HG02973 (cell line): ENCODE results near the gene TRMO.
A peak's percentile ranks its signal among the peaks of the same experiment; 100 is the strongest.
"Not testable (repeated sequence)": the region's sequence is repeated elsewhere in the genome, so short reads cannot be mapped to it uniquely, and the experiment has no call there.

Source experiments
- ATAC-seq: cut with Tn5 transposase; IDR thresholded peaks from one replicate; pipeline ENCODE4 v1.9.1; 2021; ENCODE audit warnings: moderate library complexity; ENCODE audit not compliant: unreplicated experiment

Gene TRMO, protein sequence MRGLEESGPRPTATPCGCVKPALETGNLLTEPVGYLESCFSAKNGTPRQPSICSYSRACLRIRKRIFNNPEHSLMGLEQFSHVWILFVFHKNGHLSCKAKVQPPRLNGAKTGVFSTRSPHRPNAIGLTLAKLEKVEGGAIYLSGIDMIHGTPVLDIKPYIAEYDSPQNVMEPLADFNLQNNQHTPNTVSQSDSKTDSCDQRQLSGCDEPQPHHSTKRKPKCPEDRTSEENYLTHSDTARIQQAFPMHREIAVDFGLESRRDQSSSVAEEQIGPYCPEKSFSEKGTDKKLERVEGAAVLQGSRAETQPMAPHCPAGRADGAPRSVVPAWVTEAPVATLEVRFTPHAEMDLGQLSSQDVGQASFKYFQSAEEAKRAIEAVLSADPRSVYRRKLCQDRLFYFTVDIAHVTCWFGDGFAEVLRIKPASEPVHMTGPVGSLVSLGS

DNA sequence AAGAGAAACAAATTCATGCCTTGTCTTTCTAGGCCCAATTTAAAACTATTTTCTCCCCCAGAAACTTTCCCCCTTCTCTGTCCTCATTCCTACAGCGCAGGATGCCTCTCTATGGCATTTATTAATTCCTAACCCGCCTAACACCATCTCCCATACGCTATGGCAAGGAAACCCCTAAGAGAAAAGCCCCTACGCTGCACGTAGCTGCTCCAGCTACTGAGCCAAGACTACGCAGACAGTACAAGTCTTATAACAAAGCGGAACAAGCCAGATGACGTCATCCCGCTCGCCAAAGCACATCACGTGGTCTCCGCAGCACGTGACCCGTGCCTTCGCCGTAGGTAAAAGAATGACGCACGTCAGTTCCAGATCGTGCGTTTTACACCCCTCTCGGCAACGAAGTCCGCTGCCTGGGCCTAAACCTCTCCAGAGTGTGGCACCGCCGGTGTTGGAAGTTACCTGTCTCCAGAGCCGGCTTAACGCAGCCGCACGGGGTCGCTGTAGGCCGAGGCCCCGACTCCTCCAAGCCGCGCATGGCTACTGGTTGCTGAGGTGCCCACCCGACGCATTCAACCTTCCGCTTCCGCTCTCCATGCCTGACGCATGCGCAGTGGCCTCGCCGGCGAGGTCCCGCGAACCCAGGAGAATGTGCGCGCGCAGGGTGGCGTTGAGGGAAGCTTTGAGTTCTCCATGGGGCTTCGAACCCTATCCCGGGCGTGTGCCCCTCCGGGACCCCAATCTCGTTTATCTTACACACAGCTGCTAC is at the start of gene TRMO:
TSS of gene TRMO (minus strand) at position 542 of the 766 bp plus-strand sequence. CDS start at position 535, 7 bp downstream.
- peak; percentile 83 for ATAC-seq

DNA sequence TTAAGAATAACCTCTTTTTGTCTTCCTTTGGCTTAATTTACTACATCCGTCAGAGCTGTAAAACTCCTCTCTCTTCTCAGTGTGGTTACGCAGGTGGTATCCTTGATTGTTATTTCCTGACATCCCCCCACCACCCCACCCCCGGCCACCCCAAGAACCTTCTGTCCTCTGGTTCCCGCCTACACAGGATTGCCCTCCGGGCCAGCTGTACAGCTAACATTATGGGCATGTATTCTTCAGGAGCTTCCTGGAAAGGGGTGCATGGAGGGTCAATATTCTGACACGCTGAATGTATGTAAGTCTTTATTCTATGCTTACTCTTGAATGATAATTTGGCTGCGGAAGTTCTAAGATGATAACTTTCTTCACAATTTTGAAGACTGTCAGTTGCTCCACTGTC is 47.9 kb upstream of the TRMO start:
- no peak for ATAC-seq

DNA sequence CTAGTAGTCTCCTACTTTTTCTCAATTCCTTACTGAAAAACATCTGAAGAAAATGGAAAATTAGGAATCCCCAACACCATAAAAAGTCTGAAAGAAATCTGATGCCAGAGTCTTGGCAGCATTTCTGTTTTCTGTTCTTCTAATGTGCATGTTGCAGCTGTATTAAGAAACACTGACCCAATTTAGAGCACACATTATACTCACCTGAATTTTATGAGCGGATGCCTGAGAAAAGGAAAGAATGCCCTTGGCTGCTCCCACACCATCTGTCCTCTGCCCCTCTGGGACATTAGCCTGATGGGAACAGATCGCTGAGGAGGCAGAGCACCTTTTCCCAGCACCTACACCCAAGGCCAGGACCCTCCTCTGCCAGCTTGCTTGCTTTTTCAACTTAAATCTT is 46.7 kb upstream of the TRMO start:
- no peak for ATAC-seq

DNA sequence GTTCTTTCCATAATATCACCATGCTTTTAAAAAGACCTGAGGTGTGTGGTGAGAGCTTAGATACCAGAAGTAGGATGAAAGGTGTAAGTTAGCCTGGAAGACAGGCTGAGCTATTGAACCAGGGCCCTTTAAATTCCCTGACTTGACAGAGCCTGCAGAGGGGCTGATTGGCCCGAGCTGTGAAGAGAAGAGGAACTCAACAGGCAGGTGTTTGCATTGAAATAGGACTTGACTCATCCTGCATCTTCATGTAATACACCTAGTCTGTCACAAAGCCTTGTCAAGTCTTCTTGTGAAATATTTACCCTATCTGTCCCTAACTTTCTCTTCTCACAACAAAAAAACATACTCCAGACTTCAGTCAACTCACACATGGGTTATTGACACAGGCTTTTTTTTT is 44.2 kb upstream of the TRMO start:
- no peak for ATAC-seq

DNA sequence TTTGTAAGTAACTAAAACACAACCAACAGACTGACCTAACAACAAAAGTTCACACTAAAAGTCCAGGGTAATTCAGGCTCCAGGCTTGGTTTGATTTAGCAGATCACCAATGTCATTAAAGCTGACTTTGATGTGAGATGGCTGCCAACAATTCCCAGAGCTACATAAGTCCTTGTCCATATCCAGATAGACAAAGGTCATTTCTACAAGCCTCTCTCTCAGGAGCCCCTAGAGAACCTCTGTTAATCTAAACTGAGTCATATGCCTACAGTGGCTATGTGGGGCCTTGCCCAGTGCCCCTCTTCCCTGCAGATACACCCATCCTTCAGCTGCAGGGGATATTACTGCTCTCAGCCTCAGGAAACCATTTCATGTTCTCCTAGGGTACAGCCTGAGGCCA is 42.6 kb upstream of the TRMO start:
- ATAC-seq = no peak

DNA sequence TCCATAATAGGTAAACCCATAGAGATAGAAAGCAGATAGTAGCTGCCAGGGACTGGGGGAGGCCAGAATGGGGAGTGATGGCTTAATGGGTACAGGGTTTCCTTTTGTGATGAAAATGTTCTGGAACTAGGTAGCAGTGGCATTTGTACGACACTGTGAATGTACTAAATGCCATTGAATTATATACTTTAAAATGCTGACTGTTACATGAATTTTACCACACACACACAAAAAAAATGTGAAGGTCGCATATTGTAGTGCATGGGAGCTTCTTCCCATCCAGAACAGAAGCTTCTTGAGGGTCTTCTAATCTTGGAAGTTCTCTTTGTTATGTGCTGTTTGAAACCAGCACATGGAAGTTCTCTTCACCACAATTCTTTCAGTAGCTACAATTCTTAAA is 40.9 kb upstream of the TRMO start:
- no peak for ATAC-seq

DNA sequence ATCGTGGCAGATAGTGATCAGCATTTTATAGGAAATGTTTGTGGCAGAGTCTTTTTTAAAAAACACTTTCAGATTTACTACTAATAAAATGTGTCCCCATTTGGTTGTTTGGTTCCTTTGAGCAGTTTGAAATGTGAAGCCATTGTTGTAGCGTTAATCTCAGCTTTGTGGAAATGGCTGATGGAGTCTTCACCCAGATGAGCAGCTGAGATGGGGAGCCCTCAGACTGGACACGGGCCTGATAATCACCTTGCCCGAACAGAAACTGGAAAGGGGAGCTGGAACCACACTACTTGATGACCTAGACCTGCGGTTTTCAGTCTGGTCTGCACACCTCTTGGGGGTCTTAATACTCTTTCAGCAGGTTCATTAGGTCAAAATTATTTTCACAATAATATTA is 40.3 kb upstream of the TRMO start:
- no peak for ATAC-seq

DNA sequence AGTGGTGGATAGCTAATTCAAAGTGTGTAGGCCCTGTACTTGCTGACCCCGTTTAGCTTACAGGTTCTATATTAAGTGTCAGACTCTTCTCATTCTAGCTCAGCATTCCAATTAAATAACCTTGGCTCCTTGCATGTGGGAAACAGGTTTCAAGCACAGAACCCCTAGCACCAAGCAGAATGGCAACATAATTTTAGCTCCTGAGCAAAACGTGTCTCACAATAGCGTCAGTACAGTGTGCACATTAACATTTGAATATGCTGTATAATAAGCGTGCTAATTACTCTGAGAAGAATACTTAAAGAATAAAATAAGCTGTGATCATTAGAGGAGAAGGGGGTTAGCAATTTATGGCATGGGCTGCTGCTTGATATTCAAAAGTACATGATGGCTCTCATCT is 39.8 kb upstream of the TRMO start:
- ATAC-seq = no peak

DNA sequence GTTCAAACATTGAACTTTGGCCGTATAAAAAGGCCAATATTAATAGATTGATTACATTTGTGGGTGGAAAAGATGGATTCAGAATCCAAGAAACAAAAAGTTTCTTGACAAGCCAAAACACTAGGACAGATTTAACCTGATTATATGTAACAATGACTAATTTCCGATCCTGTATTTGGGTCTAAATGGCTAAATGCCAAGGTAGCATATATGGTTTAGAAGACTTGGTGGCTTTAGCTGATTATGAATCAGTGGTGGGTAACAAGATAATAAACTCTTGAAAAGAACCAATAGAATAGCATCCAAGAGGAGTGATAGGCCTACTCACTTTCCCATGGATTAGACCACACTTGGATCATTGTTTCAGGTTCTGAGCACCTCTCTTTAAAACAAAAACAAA is 39.1 kb upstream of the TRMO start:
- no peak for ATAC-seq

DNA sequence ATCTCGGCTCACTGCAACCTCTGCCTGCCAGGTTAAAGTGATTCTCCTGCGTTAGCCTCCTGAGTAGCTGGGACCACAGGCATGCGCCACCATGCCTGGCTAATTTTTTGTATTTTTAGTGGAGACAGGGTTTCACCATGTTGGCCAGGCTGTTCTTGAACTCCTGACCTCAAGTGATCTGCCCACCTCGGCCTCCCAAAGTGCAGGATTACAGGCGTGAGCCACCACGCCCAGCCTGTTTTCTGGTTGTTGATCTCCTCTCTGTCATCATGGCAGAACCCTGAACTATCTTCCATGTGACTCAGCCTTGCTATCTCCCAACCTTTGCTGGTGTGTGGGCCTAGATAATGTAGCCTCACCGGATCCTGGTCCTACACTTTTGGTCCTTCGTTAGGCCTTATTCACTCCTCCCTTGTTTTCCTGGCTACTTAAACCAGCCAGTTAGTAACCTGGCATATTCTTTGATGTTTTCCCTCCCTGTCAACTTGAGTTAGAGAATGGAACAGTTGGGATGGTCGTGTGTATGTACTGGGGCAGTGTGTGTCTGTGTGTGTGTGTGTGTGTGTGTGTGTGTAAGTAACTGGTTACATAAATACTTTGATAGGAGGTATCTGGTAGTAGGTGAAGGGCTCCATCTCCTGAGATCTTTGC is 38.5 kb upstream of the TRMO start:
- ATAC-seq = not testable (repeated sequence)

DNA sequence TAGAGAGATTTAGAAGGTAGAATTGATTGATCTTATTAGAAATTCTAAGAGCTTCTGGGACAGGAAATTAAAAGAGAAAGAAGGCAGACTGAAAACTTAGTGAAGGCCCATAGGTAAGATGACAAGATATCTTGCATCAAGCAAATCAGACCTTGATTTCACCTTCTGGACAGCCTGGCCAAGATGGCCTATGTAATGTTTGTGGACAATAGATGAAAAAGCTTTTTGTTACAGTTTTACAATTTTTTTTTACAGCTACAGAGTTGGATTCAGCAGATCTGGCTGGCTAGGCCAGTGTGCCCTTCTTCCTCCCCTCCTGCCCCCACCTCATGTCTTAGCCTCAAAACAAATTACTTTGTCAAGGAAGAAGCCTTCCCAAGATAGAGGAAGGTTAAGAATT is 37.3 kb upstream of the TRMO start:
- ATAC-seq = no peak

DNA sequence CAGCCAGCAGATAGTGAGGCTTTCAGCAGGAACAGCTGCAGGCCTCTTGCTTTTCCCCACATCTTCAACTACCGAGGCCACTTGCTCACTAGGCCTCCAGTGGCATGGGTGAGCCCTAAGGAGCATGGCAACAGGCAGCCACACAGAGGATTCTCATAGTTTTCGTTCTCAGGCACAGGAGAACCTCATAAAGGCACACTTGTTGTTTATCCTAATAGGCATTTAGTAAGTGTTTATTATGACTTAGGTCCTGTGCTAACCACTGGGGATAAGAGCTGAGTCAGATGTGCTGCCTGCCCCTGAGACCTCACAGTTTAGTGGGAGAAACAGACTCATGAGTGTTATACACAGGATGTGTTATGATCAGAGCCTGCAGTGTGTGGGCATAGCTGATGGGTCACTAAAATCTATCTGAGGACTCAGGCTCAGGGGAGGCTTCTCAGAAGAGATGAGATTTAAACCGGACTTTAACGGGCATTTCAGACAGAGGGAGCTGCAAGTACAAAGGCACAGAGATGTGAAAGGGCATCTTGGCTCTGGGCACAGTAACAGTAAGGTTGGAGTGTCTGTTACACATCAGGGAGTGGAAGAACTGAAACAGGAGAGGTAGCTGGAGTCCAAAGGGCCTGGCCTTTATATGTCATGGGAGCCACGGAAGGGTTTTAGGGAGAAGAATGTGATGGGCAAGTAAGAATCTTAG is 36.7 kb upstream of the TRMO start:
- ATAC-seq = no peak

DNA sequence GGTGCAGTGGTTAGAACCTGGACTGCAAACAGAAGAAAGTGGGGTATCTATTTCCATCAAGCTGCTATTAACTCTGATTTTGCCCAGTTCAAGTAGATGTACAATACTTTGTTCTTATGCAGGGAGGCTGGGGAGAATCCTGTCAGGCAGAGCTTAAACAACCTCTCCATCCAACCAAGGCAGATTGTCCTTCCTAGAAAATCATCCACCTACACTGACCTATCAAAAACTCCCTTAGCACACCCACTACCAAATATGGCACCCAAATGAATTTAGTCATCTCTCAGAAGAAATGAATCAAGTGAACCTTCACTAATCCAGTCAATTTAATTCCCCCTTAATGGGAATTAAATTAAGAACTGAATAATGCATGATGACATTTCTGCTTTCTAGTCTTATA is 34.0 kb upstream of the TRMO start:
- ATAC-seq = no peak

DNA sequence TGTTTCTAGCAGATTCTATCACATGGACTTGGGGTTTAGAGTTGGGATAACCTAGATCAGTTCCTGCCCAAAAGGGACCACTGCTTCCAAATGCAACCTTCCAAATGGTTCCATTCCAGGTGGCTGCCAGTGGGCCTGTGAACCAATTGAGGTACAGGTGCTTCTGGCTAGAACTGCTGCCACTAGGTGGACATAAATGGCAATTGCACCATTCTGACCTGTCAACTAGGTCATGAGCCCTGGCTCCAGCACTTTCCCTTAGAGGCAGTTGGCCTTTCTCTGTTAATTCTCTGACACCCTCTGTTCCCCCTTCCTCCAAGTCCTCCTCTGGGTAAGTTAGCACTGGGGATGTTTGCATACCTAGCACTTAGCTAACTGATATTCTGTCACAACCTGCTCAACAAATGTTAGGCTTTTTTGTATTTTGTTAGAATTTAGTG is 32.3 kb upstream of the TRMO start:
- ATAC-seq = peak; percentile 80

DNA sequence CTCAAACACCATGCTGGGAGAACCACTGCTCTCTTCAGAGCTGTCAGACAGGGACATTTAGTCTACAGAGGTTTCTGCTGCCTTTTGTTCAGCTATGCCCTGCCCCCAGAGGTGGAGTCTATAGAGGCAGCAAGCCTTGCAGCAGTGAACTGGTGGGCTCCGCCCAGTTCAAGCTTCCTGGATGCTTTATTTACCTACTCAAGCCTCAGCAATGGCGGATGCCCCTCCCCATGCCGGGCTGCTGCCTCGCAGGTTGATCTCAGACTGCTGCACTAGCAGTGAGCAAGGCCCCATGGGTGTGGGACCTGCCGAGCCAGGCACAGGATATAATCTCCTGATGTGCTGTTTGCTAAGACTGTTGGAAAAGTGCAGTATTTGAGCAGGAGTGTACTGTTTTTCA is 28.6 kb upstream of the TRMO start:
- not testable (repeated sequence) for ATAC-seq

DNA sequence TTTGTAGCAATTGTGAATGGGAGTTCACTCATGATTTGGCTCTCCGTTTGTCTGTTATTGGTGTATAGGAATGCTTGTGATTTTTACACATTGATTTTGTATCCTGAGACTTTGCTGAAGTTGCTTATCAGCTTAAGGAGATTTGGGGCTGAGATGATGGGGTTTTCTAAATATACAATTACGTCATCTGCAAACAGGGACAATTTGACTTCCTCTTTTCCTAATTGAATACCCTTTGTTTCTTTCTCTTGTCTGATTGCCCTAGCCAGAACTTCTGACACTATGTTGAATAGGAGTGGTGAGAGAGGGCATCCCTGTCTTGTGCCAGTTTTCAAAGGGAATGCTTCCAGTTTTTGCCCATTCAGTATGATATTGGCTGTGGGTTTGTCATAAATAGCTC is 24.8 kb upstream of the TRMO start:
- not testable (repeated sequence) for ATAC-seq

DNA sequence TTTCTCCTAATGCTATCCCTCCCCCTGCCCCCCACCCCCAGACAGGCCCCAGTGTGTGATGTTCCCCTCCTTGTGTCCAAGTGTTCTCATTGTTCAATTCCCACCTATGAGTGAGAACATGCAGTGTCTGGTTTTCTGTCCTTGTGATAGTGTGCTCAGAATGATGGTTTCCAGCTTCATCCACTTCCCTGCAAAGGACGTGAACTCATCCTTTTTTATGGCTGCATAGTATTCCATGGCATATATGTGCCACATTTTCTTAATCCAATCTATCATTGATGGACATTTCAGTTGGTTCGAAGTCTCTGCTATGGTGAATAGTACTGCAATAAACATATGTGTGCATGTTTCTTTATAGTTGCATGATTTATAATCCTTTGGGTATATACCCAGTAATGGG is 23.2 kb upstream of the TRMO start:
- ATAC-seq = not testable (repeated sequence)

DNA sequence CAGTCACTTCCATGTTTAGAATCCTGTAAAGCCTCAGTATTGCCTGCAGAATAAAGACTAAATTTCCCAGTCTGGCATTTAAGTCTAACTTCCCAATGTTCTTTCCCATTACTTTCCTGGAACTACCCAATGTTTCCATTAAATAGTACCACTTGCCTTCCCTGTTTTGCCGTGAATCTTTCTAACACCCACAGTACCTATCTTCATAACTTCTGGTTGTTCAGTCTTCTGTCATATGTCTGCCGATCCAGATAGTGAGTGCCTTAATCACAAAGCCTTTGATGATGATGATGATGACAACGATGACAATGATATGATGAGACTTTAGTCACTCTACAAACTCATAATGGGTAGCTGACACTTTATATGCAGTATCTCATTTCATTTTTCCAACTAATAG is 22.3 kb upstream of the TRMO start:
- ATAC-seq = no peak

DNA sequence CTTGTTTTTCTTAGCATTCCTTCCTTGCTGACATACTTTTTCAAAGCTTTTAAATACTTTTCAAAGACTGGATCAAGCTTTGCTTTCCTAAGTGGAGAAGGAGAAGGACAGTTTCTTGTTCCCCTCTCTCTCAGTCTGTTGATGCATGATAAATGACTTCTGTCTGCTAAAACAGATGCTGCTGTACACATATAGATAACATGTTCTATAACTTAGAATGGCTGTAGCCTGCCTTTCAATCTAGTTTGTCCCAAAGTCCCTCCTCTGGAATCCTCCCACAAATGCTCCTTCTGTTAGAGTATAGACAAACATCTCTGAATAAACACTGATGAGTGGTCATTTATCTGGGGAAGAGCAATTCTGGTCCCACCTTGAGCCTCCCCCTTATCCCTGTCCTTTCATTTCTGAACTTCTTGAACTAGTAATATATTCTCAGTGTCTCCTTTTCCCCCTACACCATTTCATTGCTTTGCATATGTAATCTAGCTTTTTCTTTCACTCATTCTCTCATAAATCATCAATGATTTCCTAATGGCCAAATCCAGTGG is 21.1 kb upstream of the TRMO start:
- ATAC-seq = no peak

DNA sequence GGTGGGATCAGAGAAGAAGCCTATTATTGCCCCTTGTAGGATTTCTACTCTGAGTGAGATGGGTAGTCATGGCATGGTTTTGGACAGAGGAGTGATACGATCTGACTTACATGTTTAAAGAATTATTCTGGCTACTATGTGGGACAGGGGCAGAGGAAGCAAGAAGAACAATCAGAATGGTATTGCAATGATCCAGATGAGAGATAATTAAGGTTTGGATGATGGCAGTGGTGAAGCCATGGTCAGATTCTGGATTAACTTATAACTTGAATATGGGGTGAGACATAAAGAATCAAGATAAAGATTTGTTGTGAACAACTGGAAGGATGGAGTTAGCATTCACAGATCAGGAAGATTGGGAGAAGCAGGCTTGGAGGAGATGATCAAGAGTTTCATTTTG is 19.0 kb upstream of the TRMO start:
- ATAC-seq = no peak

DNA sequence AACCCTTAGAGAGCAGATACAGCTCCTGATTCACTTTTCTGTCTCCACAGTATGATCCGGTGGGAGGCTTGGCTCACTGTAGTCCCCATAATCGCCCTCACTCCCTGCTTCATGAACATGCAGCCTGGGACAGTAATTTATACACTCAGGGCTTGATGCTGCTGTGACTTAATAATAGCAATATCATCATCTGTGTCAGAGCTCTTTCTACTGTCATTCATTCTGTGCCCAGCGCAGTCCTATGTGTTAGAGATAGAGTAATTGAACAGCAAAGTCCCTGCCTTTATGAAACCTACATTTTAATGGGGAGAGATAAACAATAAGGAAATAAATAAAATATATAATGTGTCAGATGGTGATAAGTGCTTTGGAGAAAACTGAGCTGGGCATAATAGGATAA is 18.4 kb upstream of the TRMO start:
- no peak for ATAC-seq
